Heart left ventricle (tissue), 13 donors: ENCODE results near the gene WDTC1.

Experiments used
- POLR2A ChIP-seq, 2 donors: fragments of 450-650 bp; IDR thresholded peaks; one replicate each; pipeline ENCODE4 v1.6.1; 2017; ENCODE audit warnings: antibody characterized with exemption in 2 of 2, mild to moderate bottlenecking in 2 of 2, moderate library complexity in 2 of 2
- TF ChIP-seq, protein P1 (sequence below), 12 donors: fragments of 200-600 bp; sonication (generic) in 4 of 12; IDR thresholded peaks; one replicate each; pipeline versions ENCODE4 v1.5.0 to v1.8.0; 2018 to 2022; ENCODE audit warnings: antibody characterized with exemption in 12 of 12, mild to moderate bottlenecking in 5 of 12
- donor health status: ischemic (EF 13 %, LVEDD 7.1; RV severe dilation, severe dysfunction).
- donor health status: DM: no; HTN: yes; CAD: no.
- donor health status: DM: no; HTN: no; CAD: no.
- donor health status: ischemic (EF 25% LVEDD 6.9; RV normal size, moderate dysfunction).
- donor health status: ischemic (EF 25% LVEDD 5.7; RV mildly dilated, moderate dysfunction).
- donor health status: ischemic (EF 35%, LVEDD 5.7; RV mildly dilated, moderate dysfunction).
- donor health status: nonischemic (EF 11% LVEDD 7.7; RV severe dilation, severe dysfunction).
- donor health status: DM: yes; HTN: yes; CAD: no.
- donor health status: PGD.
- donor health status: ischemic (EF 29% LVEDD 5.4; RV normal size, mild dysfunction).
- donor health status: nonischemic (EF 23%, LVEDD 6.1; RV moderate dilation, normal function).

DNA sequence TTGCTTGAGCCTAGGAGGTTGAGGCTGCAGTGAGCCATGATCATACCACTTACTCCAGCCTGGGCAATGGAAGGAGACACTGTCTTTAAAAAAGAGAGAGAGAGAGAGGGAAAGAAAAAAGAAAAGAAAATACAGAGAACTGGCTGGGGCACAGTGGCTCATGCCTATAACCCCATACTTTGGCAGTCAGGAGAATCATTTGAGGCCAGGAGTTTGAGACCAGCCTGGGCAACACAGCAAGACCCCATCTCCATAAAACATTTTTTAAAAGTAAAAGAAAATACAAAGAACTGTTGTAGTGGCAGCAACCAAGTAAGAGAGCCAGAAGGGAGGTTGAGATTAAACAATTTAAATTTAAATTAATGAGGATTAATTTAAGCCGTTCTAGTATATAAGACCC is 39.8 kb downstream of the WDTC1 start:
- TF ChIP-seq, protein P1, sequence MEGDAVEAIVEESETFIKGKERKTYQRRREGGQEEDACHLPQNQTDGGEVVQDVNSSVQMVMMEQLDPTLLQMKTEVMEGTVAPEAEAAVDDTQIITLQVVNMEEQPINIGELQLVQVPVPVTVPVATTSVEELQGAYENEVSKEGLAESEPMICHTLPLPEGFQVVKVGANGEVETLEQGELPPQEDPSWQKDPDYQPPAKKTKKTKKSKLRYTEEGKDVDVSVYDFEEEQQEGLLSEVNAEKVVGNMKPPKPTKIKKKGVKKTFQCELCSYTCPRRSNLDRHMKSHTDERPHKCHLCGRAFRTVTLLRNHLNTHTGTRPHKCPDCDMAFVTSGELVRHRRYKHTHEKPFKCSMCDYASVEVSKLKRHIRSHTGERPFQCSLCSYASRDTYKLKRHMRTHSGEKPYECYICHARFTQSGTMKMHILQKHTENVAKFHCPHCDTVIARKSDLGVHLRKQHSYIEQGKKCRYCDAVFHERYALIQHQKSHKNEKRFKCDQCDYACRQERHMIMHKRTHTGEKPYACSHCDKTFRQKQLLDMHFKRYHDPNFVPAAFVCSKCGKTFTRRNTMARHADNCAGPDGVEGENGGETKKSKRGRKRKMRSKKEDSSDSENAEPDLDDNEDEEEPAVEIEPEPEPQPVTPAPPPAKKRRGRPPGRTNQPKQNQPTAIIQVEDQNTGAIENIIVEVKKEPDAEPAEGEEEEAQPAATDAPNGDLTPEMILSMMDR (IDR thresholded peaks at IDR 0.05), result no peak
- TF ChIP-seq POLR2A (IDR thresholded peaks at IDR 0.05), result no peak
